Measurements from ENCODE around the gene DUS2.
"Not testable (repeated sequence)": the region's sequence is repeated elsewhere in the genome, so short reads cannot be mapped to it uniquely, and the experiment has no call there.

DUS2 gene

GRCh38 chr16:67998779-67999688 lies 24.1 kb upstream of the DUS2 start, which contains the start of gene DPEP2:
Gene DPEP2 (minus strand): TSS chr16:67999484. CDS start chr16:67993212, 6,272 bp downstream.
- peak; percentile 59 for DNase-seq

- no peak for DNase-seq
These were observed 23.1 kb upstream of the DUS2 start for GRCh38 chr16:67999985-68000384.

- DNase-seq = no peak
These were observed 22.6 kb upstream of the DUS2 start for GRCh38 chr16:68000450-68000849.

GRCh38 chr16:68003031-68003430 lies 20.1 kb upstream of the DUS2 start:
- DNase-seq = no peak

GRCh38 chr16:68005211-68005610 lies 17.9 kb upstream of the DUS2 start:
- no peak for DNase-seq

GRCh38 chr16:68005786-68006286 lies 17.2 kb upstream of the DUS2 start:
- DNase-seq = no peak

GRCh38 chr16:68009157-68009735 lies 13.8 kb upstream of the DUS2 start:
- no peak for DNase-seq

- DNase-seq = not testable (repeated sequence)
These were observed 13.2 kb upstream of the DUS2 start for GRCh38 chr16:68009872-68010271.

- no peak for DNase-seq
These were observed 9.6 kb upstream of the DUS2 start for GRCh38 chr16:68013440-68013839.

GRCh38 chr16:68015681-68016080 lies 7.4 kb upstream of the DUS2 start, which contains the start of gene DPEP2NB:
Gene DPEP2NB (minus strand): TSS chr16:68015911. CDS start chr16:68015770, 141 bp downstream.
- DNase-seq = no peak

GRCh38 chr16:68019167-68019680 lies 3.9 kb upstream of the DUS2 start:
- no peak for DNase-seq

GRCh38 chr16:68021490-68021889 lies 1.6 kb upstream of the DUS2 start:
- DNase-seq = no peak

GRCh38 chr16:68022278-68022727 lies 781 bp upstream of the DUS2 start:
- no peak for DNase-seq

GRCh38 chr16:68028996-68029395 lies 5.9 kb downstream of the DUS2 start:
- no peak for DNase-seq

- DNase-seq = not testable (repeated sequence)
These were observed 7.0 kb downstream of the DUS2 start for GRCh38 chr16:68030108-68030507.

GRCh38 chr16:68031951-68032350 lies 8.9 kb downstream of the DUS2 start:
- DNase-seq = peak; percentile 8

- DNase-seq = no peak
These were observed 10.0 kb downstream of the DUS2 start for GRCh38 chr16:68033101-68033500.

GRCh38 chr16:68035227-68035626 lies 12.1 kb downstream of the DUS2 start:
- DNase-seq = no peak

GRCh38 chr16:68037841-68038597 lies 14.9 kb downstream of the DUS2 start:
- no peak for DNase-seq

GRCh38 chr16:68040506-68041288 lies 17.6 kb downstream of the DUS2 start:
- DNase-seq = peak; percentile 90

GRCh38 chr16:68041783-68042182 lies 18.7 kb downstream of the DUS2 start:
- DNase-seq = no peak

GRCh38 chr16:68046106-68046505 lies 23.0 kb downstream of the DUS2 start:
- no peak for DNase-seq
